Calu3 (cell line): Measurements from ENCODE around the gene GPSM3. TPM values are rescaled to one million over a fixed set of nuclear protein-coding genes. Genes with fewer than 3 reads are reported as not detected.

Experiments
- BruUV-seq: library from RNA; stranded (reverse); fragments of 400-500 nt; replicated peaks from 2 replicates; lab custom pipeline; 2021; lab: Mats Ljungman, UMichigan
- CTCF ChIA-PET: fragments of 300-600 bp; sonication (Branson Sonifier 250); formaldehyde crosslinking; loops from one replicate; lab custom pipeline; 2022; ENCODE audit warnings: antibody characterized with exemption; lab: Charles Lee
- DNase-seq: peaks from one replicate; pipeline ENCODE4 v3.0.0; 2022
- H3K27ac Mint-ChIP-seq: one replicate; pipeline ENCODE4 v1.8.0; 2022; ENCODE audit warnings: mixed read lengths; ENCODE audit not compliant: unreplicated experiment
- H3K27me3 Mint-ChIP-seq: one replicate; pipeline ENCODE4 v1.8.0; 2022; ENCODE audit warnings: mixed read lengths; ENCODE audit not compliant: unreplicated experiment
- H3K36me3 Mint-ChIP-seq: one replicate; pipeline ENCODE4 v1.8.0; 2022; ENCODE audit warnings: mild to moderate bottlenecking, moderate library complexity, mixed read lengths; ENCODE audit not compliant: insufficient read depth, unreplicated experiment
- H3K4me1 Mint-ChIP-seq: one replicate; pipeline ENCODE4 v1.8.0; 2022; ENCODE audit warnings: mild to moderate bottlenecking, low read depth, mixed read lengths; ENCODE audit not compliant: unreplicated experiment
- H3K4me3 Mint-ChIP-seq: one replicate; pipeline ENCODE4 v1.8.0; 2022; ENCODE audit warnings: mild to moderate bottlenecking, low read depth, moderate library complexity, mixed read lengths; ENCODE audit not compliant: unreplicated experiment
- H3K9me3 Mint-ChIP-seq: one replicate; pipeline ENCODE4 v1.8.0; 2022; ENCODE audit warnings: low read depth, mixed read lengths; ENCODE audit not compliant: unreplicated experiment
- intact Hi-C: fragments of 100-400 bp; cut with micrococcal nuclease; formaldehyde crosslinking; loops from one replicate; pipeline ENCODE4 v1.10.0; 2022; ENCODE audit not compliant: unreplicated experiment
- total RNA-seq: library from RNA; stranded (reverse); gene quantifications from 2 replicates; pipeline ENCODE4 v1.2.3, GENCODE V29; 2022
- TF ChIP-seq, protein P1 (sequence below): fragments of 200-600 bp; IDR thresholded peaks from one replicate; pipeline ENCODE4 v1.8.0; 2022; ENCODE audit warnings: antibody characterized with exemption; ENCODE audit not compliant: unreplicated experiment

GPSM3 gene
- total RNA-seq, 1 experiment from 2014 or later, result 6.2 TPM

- Mint-ChIP-seq H3K36me3 (peaks cover 50% of the 10 kb centered on the region), H3K4me1 (peaks cover 26% of the 10 kb centered on the region), H3K27me3 (no peaks in the 10 kb centered on the region), H3K9me3 (no peaks in the 10 kb centered on the region), H3K4me3 (no peak overlapping the region), H3K27ac (no peak overlapping the region)
- CTCF ChIA-PET, result no interaction called here
- TF ChIP-seq, protein P1, sequence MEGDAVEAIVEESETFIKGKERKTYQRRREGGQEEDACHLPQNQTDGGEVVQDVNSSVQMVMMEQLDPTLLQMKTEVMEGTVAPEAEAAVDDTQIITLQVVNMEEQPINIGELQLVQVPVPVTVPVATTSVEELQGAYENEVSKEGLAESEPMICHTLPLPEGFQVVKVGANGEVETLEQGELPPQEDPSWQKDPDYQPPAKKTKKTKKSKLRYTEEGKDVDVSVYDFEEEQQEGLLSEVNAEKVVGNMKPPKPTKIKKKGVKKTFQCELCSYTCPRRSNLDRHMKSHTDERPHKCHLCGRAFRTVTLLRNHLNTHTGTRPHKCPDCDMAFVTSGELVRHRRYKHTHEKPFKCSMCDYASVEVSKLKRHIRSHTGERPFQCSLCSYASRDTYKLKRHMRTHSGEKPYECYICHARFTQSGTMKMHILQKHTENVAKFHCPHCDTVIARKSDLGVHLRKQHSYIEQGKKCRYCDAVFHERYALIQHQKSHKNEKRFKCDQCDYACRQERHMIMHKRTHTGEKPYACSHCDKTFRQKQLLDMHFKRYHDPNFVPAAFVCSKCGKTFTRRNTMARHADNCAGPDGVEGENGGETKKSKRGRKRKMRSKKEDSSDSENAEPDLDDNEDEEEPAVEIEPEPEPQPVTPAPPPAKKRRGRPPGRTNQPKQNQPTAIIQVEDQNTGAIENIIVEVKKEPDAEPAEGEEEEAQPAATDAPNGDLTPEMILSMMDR, result no peak
- BruUV-seq, result no TSS peak
- intact Hi-C loops, result no loop called here
- DNase-seq, result no peak
Measured at GRCh38 chr6:32171234-32171633, 21.2 kb downstream of the GPSM3 start.

DNA sequence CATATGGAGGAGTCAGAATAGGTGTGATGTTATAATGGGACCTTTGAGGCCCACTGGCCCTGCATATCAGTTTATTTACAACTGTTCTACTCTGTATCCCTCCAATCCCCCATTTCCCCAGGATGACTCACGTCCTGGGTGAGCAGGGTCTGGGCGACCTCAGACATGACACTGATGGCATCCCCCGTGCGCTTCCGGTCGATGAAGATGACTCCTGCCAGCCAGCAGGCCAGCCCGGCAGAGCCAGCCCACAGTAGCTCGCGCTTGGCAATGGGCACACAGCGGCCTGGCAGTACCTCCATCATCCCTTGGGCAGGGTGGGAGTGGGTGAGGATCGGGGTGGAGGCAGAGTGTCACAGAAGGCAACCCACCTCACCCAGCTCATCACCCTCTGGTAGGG is 22.1 kb downstream of the GPSM3 start:
- Mint-ChIP-seq H3K4me1 (peaks cover 21% of the 10 kb centered on the region), H3K27ac (no peak overlapping the region)

GRCh38 chr6:32168807-32169591 is 23.4 kb downstream of the GPSM3 start:
- Mint-ChIP-seq H3K27me3 (no peaks in the 10 kb centered on the region), H3K4me1 (peaks cover 16% of the 10 kb centered on the region), H3K36me3 (peaks cover 43% of the 10 kb centered on the region), H3K27ac (no peak overlapping the region), H3K4me3 (no peak overlapping the region), H3K9me3 (no peaks in the 10 kb centered on the region)
- no peak for DNase-seq
- CTCF ChIA-PET, result no interaction called here
- TF ChIP-seq, protein P1, result peak; percentile 28
- intact Hi-C loops, result no loop called here
- no TSS peak for BruUV-seq

More for the DNA sequence above, 22.1 kb downstream of the GPSM3 start:
- no TSS peak for BruUV-seq
- intact Hi-C loops, result no loop called here
- no peak for DNase-seq
- TF ChIP-seq, protein P1, result no peak
- CTCF ChIA-PET, result no interaction called here
- H3K27me3 Mint-ChIP-seq, result no peaks in the 10 kb centered on the region
- no peak overlapping the region for H3K4me3 Mint-ChIP-seq
- peaks cover 48% of the 10 kb centered on the region for H3K36me3 Mint-ChIP-seq
- no peaks in the 10 kb centered on the region for H3K9me3 Mint-ChIP-seq

- no peak for DNase-seq
- Mint-ChIP-seq H3K27ac (no peak overlapping the region), H3K4me3 (no peak overlapping the region), H3K4me1 (peaks cover 9% of the 10 kb centered on the region), H3K27me3 (no peaks in the 10 kb centered on the region), H3K9me3 (no peaks in the 10 kb centered on the region), H3K36me3 (peaks cover 40% of the 10 kb centered on the region)
- intact Hi-C loops, result no loop called here
- CTCF ChIA-PET, result no interaction called here
- TF ChIP-seq, protein P1, result no peak
- BruUV-seq, result TSS peak; percentile 63
Measured at GRCh38 chr6:32168350-32168749, 24.1 kb downstream of the GPSM3 start.
